PC-3 (cell line): ENCODE data around the gene ARFGAP3. TPM values are rescaled to one million over a fixed set of nuclear protein-coding genes. Genes with fewer than 3 reads are reported as not detected.

ENCODE experiments used
- ATAC-seq: fragments of 200-7000 bp; cut with Tn5 transposase; 2 replicates; pipeline ENCODE4 v1.9.1; 2020; ENCODE audit warnings: mild to moderate bottlenecking, moderate library complexity
- BruUV-seq: library from RNA; stranded (reverse); fragments of 400-500 nt; replicated peaks from 2 replicates; lab custom pipeline; 2021; lab: Mats Ljungman, UMichigan
- CTCF ChIA-PET: fragments of 300-600 bp; sonication (Branson Sonifier 250); formaldehyde crosslinking; loops from one replicate; lab custom pipeline; 2022; ENCODE audit warnings: antibody characterized with exemption; lab: Charles Lee
- POLR2A ChIA-PET: fragments of 300-600 bp; sonication (Branson Sonifier 250); formaldehyde crosslinking; loops from one replicate; lab custom pipeline; 2022; ENCODE audit warnings: antibody characterized with exemption; ENCODE audit not compliant: unreplicated experiment; lab: Charles Lee
- DNase-seq: peaks from one replicate; pipeline ENCODE4 v3.0.0-alpha.2; 2015
- H2AFZ ChIP-seq: fragments of 300-600 bp; sonication (generic); 2 replicates; pipeline ENCODE4 v1.6.0; 2016; ENCODE audit warnings: antibody characterized with exemption, low read length
- H3F3A ChIP-seq: fragments of 300-600 bp; sonication (generic); one replicate; pipeline ENCODE4 v1.6.0; 2017; ENCODE audit warnings: antibody characterized with exemption, low read length, control low read depth, mild to moderate bottlenecking; ENCODE audit not compliant: unreplicated experiment
- H3K27ac ChIP-seq: fragments of 300-600 bp; sonication (generic); 2 replicates; pipeline ENCODE4 v1.5.1; 2016; ENCODE audit warnings: mild to moderate bottlenecking, low read length
- H3K27me3 ChIP-seq: fragments of 300-600 bp; sonication (generic); 2 replicates; pipeline ENCODE4 v1.6.1; 2016; ENCODE audit warnings: low read length, mixed read lengths
- H3K36me3 ChIP-seq: fragments of 300-600 bp; sonication (generic); 2 replicates; pipeline ENCODE4 v1.6.1; 2016; ENCODE audit warnings: low read depth, mixed run types, low read length, mixed read lengths
- H3K4me1 ChIP-seq: fragments of 300-600 bp; sonication (generic); 2 replicates; pipeline ENCODE4 v1.5.1; 2016; ENCODE audit warnings: low read length; ENCODE audit not compliant: insufficient read depth
- H3K4me2 ChIP-seq: fragments of 300-600 bp; sonication (generic); 2 replicates; pipeline ENCODE4 v1.6.0; 2016; ENCODE audit warnings: low read length
- H3K4me3 ChIP-seq: fragments of 300-600 bp; sonication (generic); 2 replicates; pipeline ENCODE4 v1.5.1; 2016; ENCODE audit warnings: mild to moderate bottlenecking, low read length, mixed read lengths
- H3K79me2 ChIP-seq: fragments of 300-600 bp; sonication (generic); 2 replicates; pipeline ENCODE4 v1.6.1; 2017; ENCODE audit warnings: low read length, mixed read lengths
- H3K9ac ChIP-seq: fragments of 300-600 bp; sonication (generic); 2 replicates; pipeline ENCODE4 v1.6.0; 2016; ENCODE audit warnings: mild to moderate bottlenecking, low read length
- H3K9me2 ChIP-seq: fragments of 300-600 bp; sonication (generic); replicated peaks from 2 replicates; pipeline ENCODE4 v1.6.1; 2016; ENCODE audit warnings: mixed run types, low read length, mixed read lengths
- H3K9me3 ChIP-seq: fragments of 300-600 bp; sonication (generic); 2 replicates; pipeline ENCODE4 v1.6.1; 2016; ENCODE audit warnings: low read length, mixed read lengths
- H4K20me1 ChIP-seq: fragments of 300-600 bp; sonication (generic); 2 replicates; pipeline ENCODE4 v1.6.1; 2016; ENCODE audit warnings: low read length, mixed read lengths
- EZH2 ChIP-seq: fragments of 300-600 bp; sonication (generic); IDR thresholded peaks from one replicate; pipeline ENCODE4 v1.6.1; 2017; ENCODE audit warnings: antibody characterized with exemption, mild to moderate bottlenecking, low read length; ENCODE audit not compliant: unreplicated experiment
- EZH2phosphoT487 ChIP-seq: fragments of 300-600 bp; sonication (generic); IDR thresholded peaks from 2 replicates; pipeline ENCODE4 v1.6.1; 2018; ENCODE audit warnings: mild to moderate bottlenecking, antibody characterized with exemption, low read length, borderline replicate concordance
- intact Hi-C: fragments of 100-400 bp; cut with micrococcal nuclease; formaldehyde crosslinking; loops from 2 replicates; pipeline ENCODE4 v1.9.0; 2023
- total RNA-seq: library from RNA; depleted of rRNA; stranded (reverse); fragments of >200 nt; gene quantifications from 2 replicates; pipeline ENCODE4 v1.2.3, GENCODE V29; 2014
- TF ChIP-seq, protein P1 (sequence below): fragments of 300-600 bp; sonication (generic); conservative IDR thresholded peaks from 2 replicates; pipeline ENCODE4 v1.5.1; 2017; ENCODE audit warnings: antibody characterized with exemption, low read depth, mild to moderate bottlenecking, low read length

ARFGAP3 gene
- total RNA-seq, 1 experiment from 2014 or later, result 19.2 TPM

GRCh38 chr22:42791721-42792452 is 65.2 kb downstream of the ARFGAP3 start:
- Histone ChIP-seq H2AFZ (no peak overlapping the region), H3K4me1 (no peaks in the 10 kb centered on the region), H3K9me2 (no peaks in the 10 kb centered on the region), H3F3A (no peaks in the 10 kb centered on the region), H3K4me2 (no peak overlapping the region), H3K79me2 (no peaks in the 10 kb centered on the region), H4K20me1 (no peaks in the 10 kb centered on the region), H3K9ac (no peak overlapping the region), H3K36me3 (no peaks in the 10 kb centered on the region), H3K9me3 (no peaks in the 10 kb centered on the region), H3K27me3 (no peaks in the 10 kb centered on the region), H3K4me3 (no peak overlapping the region), H3K27ac (no peak overlapping the region)
- no peak for TF ChIP-seq EZH2phosphoT487
- TF ChIP-seq EZH2, result no peak
- TF ChIP-seq, protein P1, sequence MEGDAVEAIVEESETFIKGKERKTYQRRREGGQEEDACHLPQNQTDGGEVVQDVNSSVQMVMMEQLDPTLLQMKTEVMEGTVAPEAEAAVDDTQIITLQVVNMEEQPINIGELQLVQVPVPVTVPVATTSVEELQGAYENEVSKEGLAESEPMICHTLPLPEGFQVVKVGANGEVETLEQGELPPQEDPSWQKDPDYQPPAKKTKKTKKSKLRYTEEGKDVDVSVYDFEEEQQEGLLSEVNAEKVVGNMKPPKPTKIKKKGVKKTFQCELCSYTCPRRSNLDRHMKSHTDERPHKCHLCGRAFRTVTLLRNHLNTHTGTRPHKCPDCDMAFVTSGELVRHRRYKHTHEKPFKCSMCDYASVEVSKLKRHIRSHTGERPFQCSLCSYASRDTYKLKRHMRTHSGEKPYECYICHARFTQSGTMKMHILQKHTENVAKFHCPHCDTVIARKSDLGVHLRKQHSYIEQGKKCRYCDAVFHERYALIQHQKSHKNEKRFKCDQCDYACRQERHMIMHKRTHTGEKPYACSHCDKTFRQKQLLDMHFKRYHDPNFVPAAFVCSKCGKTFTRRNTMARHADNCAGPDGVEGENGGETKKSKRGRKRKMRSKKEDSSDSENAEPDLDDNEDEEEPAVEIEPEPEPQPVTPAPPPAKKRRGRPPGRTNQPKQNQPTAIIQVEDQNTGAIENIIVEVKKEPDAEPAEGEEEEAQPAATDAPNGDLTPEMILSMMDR, result no peak
- BruUV-seq, result no TSS peak
- POLR2A ChIA-PET, result no interaction called here
- CTCF ChIA-PET, result no interaction called here
- intact Hi-C loops, result no loop called here
- ATAC-seq, result no peak
- no peak for DNase-seq

- POLR2A ChIA-PET, result no interaction called here
- no peak for ATAC-seq
- intact Hi-C loops, result no loop called here
These were observed 68.6 kb downstream of the ARFGAP3 start for GRCh38 chr22:42788466-42788865.

DNA sequence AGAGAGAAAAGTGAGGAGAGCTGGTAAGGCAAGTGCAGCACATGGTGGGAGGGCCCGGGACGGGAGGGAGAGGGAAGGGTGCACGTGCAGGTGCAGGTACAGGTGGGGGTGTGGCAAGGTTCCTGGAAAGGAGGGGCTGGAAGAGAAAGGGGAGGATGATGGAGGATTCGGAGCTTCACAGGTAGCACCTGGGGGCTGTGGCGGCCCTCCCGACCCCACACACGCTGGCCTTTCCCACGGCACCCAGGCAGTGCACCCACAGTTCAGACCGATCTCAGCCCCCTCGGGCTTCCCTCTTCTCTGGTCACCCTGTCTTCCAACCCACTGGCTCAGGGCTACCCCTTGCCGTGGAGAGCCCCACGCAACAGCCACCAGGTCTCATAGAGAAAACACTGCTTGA is 69.1 kb downstream of the ARFGAP3 start:
- no peaks in the 10 kb centered on the region for H3F3A ChIP-seq
- TF ChIP-seq EZH2 (no peak), EZH2phosphoT487 (no peak)
- TF ChIP-seq, protein P1, result no peak
- no peaks in the 10 kb centered on the region for H3K36me3 ChIP-seq
- H2AFZ ChIP-seq, result no peak overlapping the region
- no peaks in the 10 kb centered on the region for H3K9me3 ChIP-seq
- no peaks in the 10 kb centered on the region for H3K79me2 ChIP-seq
- DNase-seq (no peak), ATAC-seq (no peak)
- ChIA-PET POLR2A (no interaction called here), CTCF (no interaction called here)
- no peak overlapping the region for H3K9ac ChIP-seq
- H3K27me3 ChIP-seq, result no peaks in the 10 kb centered on the region
- no TSS peak for BruUV-seq
- H3K27ac ChIP-seq, result no peak overlapping the region
- no peaks in the 10 kb centered on the region for H4K20me1 ChIP-seq
- no peaks in the 10 kb centered on the region for H3K9me2 ChIP-seq
- H3K4me3 ChIP-seq, result no peak overlapping the region
- intact Hi-C loops, result no loop called here
- no peaks in the 10 kb centered on the region for H3K4me1 ChIP-seq
- no peak overlapping the region for H3K4me2 ChIP-seq

More at GRCh38 chr22:42788466-42788865, 68.6 kb downstream of the ARFGAP3 start:
- H3K4me3 ChIP-seq, result no peak overlapping the region
- DNase-seq, result no peak
- TF ChIP-seq EZH2phosphoT487, result no peak
- TF ChIP-seq, protein P1, result no peak
- no peak for TF ChIP-seq EZH2
- H3K27me3 ChIP-seq, result no peaks in the 10 kb centered on the region
- no peaks in the 10 kb centered on the region for H3F3A ChIP-seq
- no peaks in the 10 kb centered on the region for H4K20me1 ChIP-seq
- no peaks in the 10 kb centered on the region for H3K36me3 ChIP-seq
- H3K9me3 ChIP-seq, result no peaks in the 10 kb centered on the region
- H3K9ac ChIP-seq, result no peak overlapping the region
- H3K4me2 ChIP-seq, result no peak overlapping the region
- no peaks in the 10 kb centered on the region for H3K4me1 ChIP-seq
- no peaks in the 10 kb centered on the region for H3K9me2 ChIP-seq
- CTCF ChIA-PET, result no interaction called here
- H3K79me2 ChIP-seq, result no peaks in the 10 kb centered on the region
- H2AFZ ChIP-seq, result no peak overlapping the region
- no TSS peak for BruUV-seq
- H3K27ac ChIP-seq, result no peak overlapping the region
